ENCODE results near the gene POTEH.
"Not testable (repeated sequence)": the region's sequence is repeated elsewhere in the genome, so short reads cannot be mapped to it uniquely, and the experiment has no call there.

- TF ChIP-seq, protein P1, sequence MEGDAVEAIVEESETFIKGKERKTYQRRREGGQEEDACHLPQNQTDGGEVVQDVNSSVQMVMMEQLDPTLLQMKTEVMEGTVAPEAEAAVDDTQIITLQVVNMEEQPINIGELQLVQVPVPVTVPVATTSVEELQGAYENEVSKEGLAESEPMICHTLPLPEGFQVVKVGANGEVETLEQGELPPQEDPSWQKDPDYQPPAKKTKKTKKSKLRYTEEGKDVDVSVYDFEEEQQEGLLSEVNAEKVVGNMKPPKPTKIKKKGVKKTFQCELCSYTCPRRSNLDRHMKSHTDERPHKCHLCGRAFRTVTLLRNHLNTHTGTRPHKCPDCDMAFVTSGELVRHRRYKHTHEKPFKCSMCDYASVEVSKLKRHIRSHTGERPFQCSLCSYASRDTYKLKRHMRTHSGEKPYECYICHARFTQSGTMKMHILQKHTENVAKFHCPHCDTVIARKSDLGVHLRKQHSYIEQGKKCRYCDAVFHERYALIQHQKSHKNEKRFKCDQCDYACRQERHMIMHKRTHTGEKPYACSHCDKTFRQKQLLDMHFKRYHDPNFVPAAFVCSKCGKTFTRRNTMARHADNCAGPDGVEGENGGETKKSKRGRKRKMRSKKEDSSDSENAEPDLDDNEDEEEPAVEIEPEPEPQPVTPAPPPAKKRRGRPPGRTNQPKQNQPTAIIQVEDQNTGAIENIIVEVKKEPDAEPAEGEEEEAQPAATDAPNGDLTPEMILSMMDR (IDR thresholded peaks at IDR 0.05): not testable (repeated sequence)
- not testable (repeated sequence) for TF ChIP-seq POLR2A (IDR thresholded peaks at IDR 0.05)
Measured at GRCh38 chr22:15759443-15760097, 69.7 kb downstream of the POTEH start.

Measured in esophagus squamous epithelium (tissue), 4 donors.